IMR-90 (cell line): ENCODE data around the gene ZC3H12D. TPM values are rescaled to one million over a fixed set of nuclear protein-coding genes. Genes with fewer than 3 reads are reported as not detected.

Source experiments
- ATAC-seq: fragments of 200-7000 bp; cut with Tn5 transposase; 2 replicates; pipeline ENCODE4 v1.9.1; 2020; ENCODE audit warnings: low read depth, mild to moderate bottlenecking, moderate library complexity
- BruUV-seq: library from RNA; stranded (reverse); fragments of 400-500 nt; replicated peaks from 2 replicates; lab custom pipeline; 2021; lab: Mats Ljungman, UMichigan
- CTCF ChIA-PET: fragments of 300-600 bp; formaldehyde crosslinking; extraction: SDS; loops from one replicate; lab custom pipeline; 2021; ENCODE audit warnings: antibody characterized with exemption; lab: Yijun Ruan, JAX
- POLR2A ChIA-PET: fragments of 300-600 bp; sonication (Branson Sonifier 250); formaldehyde crosslinking; loops from one replicate; lab custom pipeline; 2022; ENCODE audit warnings: antibody characterized with exemption; ENCODE audit not compliant: unreplicated experiment; lab: Charles Lee
- DNase-seq: peaks from one replicate; pipeline ENCODE4 v3.0.0; 2013
- H2AFZ ChIP-seq: replicated peaks from 2 replicates; pipeline ENCODE3; 2013; ENCODE audit warnings: low read length, mild to moderate bottlenecking; ENCODE audit not compliant: poor library complexity
- H2AK5ac ChIP-seq: 2 replicates; pipeline ENCODE4 v1.6.1; 2013; ENCODE audit warnings: low read depth, low read length, inconsistent platforms
- H2AK9ac ChIP-seq: replicated peaks from 2 replicates; pipeline ENCODE3; 2013; ENCODE audit warnings: mild to moderate bottlenecking, low read depth, low read length, moderate library complexity; ENCODE audit not compliant: poor library complexity
- H2BK120ac ChIP-seq: 2 replicates; pipeline ENCODE4 v1.6.1; 2013; ENCODE audit warnings: low read depth, low read length, inconsistent platforms
- H2BK15ac ChIP-seq: 3 replicates; pipeline ENCODE4 v1.6.1; 2013; ENCODE audit warnings: low read depth, low read length, inconsistent platforms
- H2BK20ac ChIP-seq: 2 replicates; pipeline ENCODE4 v1.6.1; 2013; ENCODE audit warnings: low read depth, mild to moderate bottlenecking, inconsistent platforms, low read length, moderate library complexity
- H2BK5ac ChIP-seq: 2 replicates; pipeline ENCODE4 v1.6.1; 2013; ENCODE audit warnings: mild to moderate bottlenecking, low read depth, low read length, inconsistent platforms; ENCODE audit not compliant: poor library complexity, severe bottlenecking
- H3K14ac ChIP-seq: replicated peaks from 2 replicates; pipeline ENCODE4 v1.6.1; 2013; ENCODE audit warnings: low read depth, low read length, inconsistent platforms
- H3K18ac ChIP-seq: 2 replicates; pipeline ENCODE4 v1.6.1; 2013; ENCODE audit warnings: low read depth, low read length, control low read depth
- H3K23ac ChIP-seq: 2 replicates; pipeline ENCODE4 v1.6.1; 2013; ENCODE audit warnings: low read depth, low read length, inconsistent platforms
- H3K27ac ChIP-seq: 2 replicates; pipeline ENCODE4 v1.5.1; 2013; ENCODE audit warnings: mild to moderate bottlenecking, control low read depth, low read length; ENCODE audit not compliant: insufficient read depth
- H3K27me3 ChIP-seq: 2 replicates; pipeline ENCODE4 v1.6.1; 2013; ENCODE audit warnings: low read length; ENCODE audit not compliant: control insufficient read depth, insufficient read depth
- H3K36me3 ChIP-seq: 2 replicates; pipeline ENCODE4 v1.6.1; 2013; ENCODE audit warnings: low read length, mixed read lengths; ENCODE audit not compliant: control insufficient read depth, insufficient read depth
- H3K4ac ChIP-seq: 2 replicates; pipeline ENCODE4 v1.6.1; 2013; ENCODE audit warnings: low read depth, low read length, inconsistent platforms
- H3K4me1 ChIP-seq: 2 replicates; pipeline ENCODE4 v1.6.1; 2013; ENCODE audit warnings: low read length, mixed read lengths; ENCODE audit not compliant: control insufficient read depth, insufficient read depth
- H3K4me2 ChIP-seq: 2 replicates; pipeline ENCODE4 v1.6.1; 2013; ENCODE audit warnings: low read depth, mild to moderate bottlenecking, control low read depth, low read length, moderate library complexity
- H3K4me3 ChIP-seq: 2 replicates; pipeline ENCODE4 v1.5.1; 2013; ENCODE audit warnings: low read depth, mild to moderate bottlenecking, control low read depth, low read length, moderate library complexity; ENCODE audit not compliant: insufficient read depth
- H3K56ac ChIP-seq: 2 replicates; pipeline ENCODE4 v1.6.1; 2013; ENCODE audit warnings: low read length, inconsistent platforms; ENCODE audit not compliant: insufficient read depth; ENCODE audit errors: extremely low read depth
- H3K79me1 ChIP-seq, 2 experiments: 2 replicates each; pipeline ENCODE4 v1.6.1; 2013; ENCODE audit warnings: low read length in 2 of 2, inconsistent platforms in 1 of 2, low read depth in 1 of 2
- H3K9ac ChIP-seq: 2 replicates; pipeline ENCODE4 v1.6.1; 2013; ENCODE audit warnings: low read depth, low read length, control low read depth
- H3K9me1 ChIP-seq: 2 replicates; pipeline ENCODE4 v1.6.1; 2013; ENCODE audit warnings: low read length, inconsistent platforms; ENCODE audit not compliant: insufficient read depth
- H3K9me3 ChIP-seq: 2 replicates; pipeline ENCODE4 v1.6.1; 2013; ENCODE audit warnings: low read length; ENCODE audit not compliant: control insufficient read depth, insufficient read depth
- H4K20me1 ChIP-seq: 2 replicates; pipeline ENCODE4 v1.6.1; 2013; ENCODE audit warnings: low read length, inconsistent platforms; ENCODE audit not compliant: insufficient read depth
- H4K5ac ChIP-seq: 2 replicates; pipeline ENCODE4 v1.6.1; 2013; ENCODE audit warnings: mild to moderate bottlenecking, low read depth, low read length, control low read depth
- H4K8ac ChIP-seq, 2 experiments: 2 replicates each; pipeline ENCODE4 v1.6.1; 2013; ENCODE audit warnings: low read depth in 2 of 2, low read length in 2 of 2, control low read depth in 1 of 2, inconsistent platforms in 1 of 2
- H4K91ac ChIP-seq: 2 replicates; pipeline ENCODE4 v1.6.1; 2013; ENCODE audit warnings: low read depth, low read length, inconsistent platforms; ENCODE audit not compliant: insufficient read depth
- NFE2L2 ChIP-seq: fragments of 150-350 bp; IDR thresholded peaks from 2 replicates; pipeline ENCODE4 v1.6.1; 2016; ENCODE audit warnings: low read depth, mild to moderate bottlenecking, low read length
- WGBS, 2 experiments: methylation state at CpG; one replicate each; pipeline versions ENCODE4 v1.1.5 to v1.1.7; 2013; ENCODE audit warnings: missing lambda C conversion rate in 2 of 2; ENCODE audit not compliant: insufficient read length in 1 of 2; ENCODE audit errors: extremely low coverage in 2 of 2; 5-methylcytosine and 5-hydroxymethylcytosine counted together
- dilution Hi-C: fragments of 300-500 bp; cut with HindIII; formaldehyde crosslinking; loops from one replicate; pipeline ENCODE4 v1.14.3; 2018; ENCODE audit warnings: low sequenced_read_pairs; ENCODE audit not compliant: unreplicated experiment
- in situ Hi-C: fragments of 300-500 bp; cut with MboI; formaldehyde crosslinking; loops from 3 replicates; pipeline ENCODE4 v1.14.3; 2019; ENCODE audit warnings: low sequenced_read_pairs, inconsistent platforms, mixed read lengths
- intact Hi-C: fragments of 100-400 bp; cut with micrococcal nuclease; formaldehyde crosslinking; loops from 2 replicates; pipeline ENCODE4 v1.10.0; 2022
- polyA plus RNA-seq, 3 experiments: library from polyadenylated mRNA; depleted of rRNA; stranded (reverse); fragments of >200 nt; gene quantifications; 2 replicates each; pipeline ENCODE4 v1.2.3, GENCODE V29; 2012; ENCODE audit warnings: low replicate concordance in 1 of 3
- total RNA-seq: library from RNA; depleted of rRNA; stranded (reverse); fragments of >200 nt; gene quantifications from 2 replicates; pipeline ENCODE4 v1.2.3, GENCODE V29; 2012

ZC3H12D gene
- total and polyA plus RNA-seq, 2 of the 4 experiments (the other 2 are of a cell fraction) = under 0.01 to 0.12 TPM

DNA sequence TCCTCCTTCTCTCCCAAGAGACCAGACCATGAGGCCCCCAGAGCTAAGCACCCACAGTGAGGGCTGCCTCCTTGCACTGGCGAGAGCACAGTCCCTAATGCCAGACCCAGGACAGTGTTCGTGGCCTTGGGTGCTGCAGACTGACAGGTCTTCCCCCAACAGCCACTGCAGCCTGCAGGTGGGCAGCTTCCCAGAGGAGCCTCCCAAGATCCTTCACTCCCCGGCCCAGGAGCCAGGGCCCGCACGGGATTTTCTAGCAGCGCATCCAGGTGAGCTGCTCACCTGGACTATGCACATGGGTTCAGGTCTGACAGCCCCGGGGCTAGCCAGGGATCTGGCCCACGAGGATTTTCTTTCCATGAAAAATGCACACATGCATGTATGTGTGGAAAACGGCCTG lies 43.1 kb downstream of the ZC3H12D start:
- no peak overlapping the region for H3K4me3 ChIP-seq
- BruUV-seq = no TSS peak
- H4K20me1 ChIP-seq = no peaks in the 10 kb centered on the region
- peaks cover 2% of the 10 kb centered on the region for H3K27me3 ChIP-seq
- WGBS, 2 experiments = 76% methylated on average over 2 of the region's 9 CpGs; no CpG with 5 or more reads in 1 of the 2 experiments
- intact Hi-C loops (no loop called here), in situ Hi-C loops (no loop called here), dilution Hi-C loops (no loop called here)
- ATAC-seq (no peak), DNase-seq (no peak)
- no peak overlapping the region for H2BK120ac ChIP-seq
- peaks cover 7% of the 10 kb centered on the region; the same call in 1 of the 2 replicates for H3K4me1 ChIP-seq
- H3K4me2 ChIP-seq = no peak overlapping the region
- ChIA-PET CTCF (interaction anchor here (1.0 to 2.1 kb wide), 2 partner anchors 10 to 75 kb away, joined by 4 to 6 read pairs; no protein-coding TSS in a partner anchor), POLR2A (no interaction called here)
- no peak overlapping the region for H4K5ac ChIP-seq
- H3K9me1 ChIP-seq = 0 out of 2 replicates have a peak, but pooled peaks cover 4% of the 10 kb centered on the region
- no peak overlapping the region for H3K56ac ChIP-seq
- H3K27ac ChIP-seq = no peak overlapping the region
- H4K8ac ChIP-seq = no peak overlapping the region
- H2AK9ac ChIP-seq = no peak overlapping the region
- no peak overlapping the region for H3K18ac ChIP-seq
- H3K14ac ChIP-seq = no peak overlapping the region
- no peak for TF ChIP-seq NFE2L2
- no peak overlapping the region for H4K91ac ChIP-seq
- no peak overlapping the region for H2BK15ac ChIP-seq
- H3K36me3 ChIP-seq = no peaks in the 10 kb centered on the region
- no peaks in the 10 kb centered on the region for H3K9me3 ChIP-seq
- no peak overlapping the region for H2BK5ac ChIP-seq
- H3K79me1 ChIP-seq = no peaks in the 10 kb centered on the region
- H2AK5ac ChIP-seq = no peak overlapping the region
- H2BK20ac ChIP-seq = no peak overlapping the region
- no peak overlapping the region for H3K9ac ChIP-seq
- H3K23ac ChIP-seq = no peak overlapping the region
- peak overlapping the region; percentile 66 for H2AFZ ChIP-seq
- no peak overlapping the region for H3K4ac ChIP-seq
